HEK293T (cell line): ENCODE data around the gene THSD8.
A peak's percentile ranks its signal among the peaks of the same experiment; 100 is the strongest.

Experiments used
- ARNT ChIP-seq: fragments of 450-650 bp; IDR thresholded peaks from 2 replicates; pipeline ENCODE4 v1.6.1; 2017; ENCODE audit warnings: mild to moderate bottlenecking
- BHLHE40 ChIP-seq: fragments of 450-650 bp; IDR thresholded peaks from 2 replicates; pipeline ENCODE4 v1.6.1; 2016; ENCODE audit warnings: mild to moderate bottlenecking, moderate library complexity, borderline replicate concordance
- FOXA1 ChIP-seq: fragments of 450-650 bp; IDR thresholded peaks from 2 replicates; pipeline ENCODE4 v1.6.1; 2016; ENCODE audit warnings: mild to moderate bottlenecking
- FOXK2 ChIP-seq: fragments of 450-650 bp; IDR thresholded peaks from 2 replicates; pipeline ENCODE4 v1.6.1; 2016; ENCODE audit warnings: mild to moderate bottlenecking
- FOXM1 ChIP-seq: fragments of 450-650 bp; IDR thresholded peaks from 2 replicates; pipeline ENCODE4 v1.6.1; 2017; ENCODE audit warnings: mild to moderate bottlenecking, borderline replicate concordance
- HDGF ChIP-seq: fragments of 450-650 bp; IDR thresholded peaks from 2 replicates; pipeline ENCODE4 v1.6.1; 2017; ENCODE audit warnings: antibody characterized with exemption, borderline replicate concordance
- L3MBTL2 ChIP-seq: fragments of 450-650 bp; conservative IDR thresholded peaks from 2 replicates; pipeline ENCODE4 v1.6.1; 2016; ENCODE audit warnings: mild to moderate bottlenecking
- LEF1 ChIP-seq: fragments of 450-650 bp; IDR thresholded peaks from 2 replicates; pipeline ENCODE4 v1.6.1; 2017; ENCODE audit warnings: mild to moderate bottlenecking, borderline replicate concordance
- SP1 ChIP-seq: fragments of 450-650 bp; IDR thresholded peaks from 2 replicates; pipeline ENCODE4 v1.6.1; 2017
- SUZ12 ChIP-seq: fragments of 450-650 bp; IDR thresholded peaks from 2 replicates; pipeline ENCODE4 v1.6.1; 2016; ENCODE audit warnings: mild to moderate bottlenecking
- TARDBP ChIP-seq: fragments of 450-650 bp; IDR thresholded peaks from 2 replicates; pipeline ENCODE4 v1.6.1; 2016
- ZNF384 ChIP-seq: fragments of 450-650 bp; IDR thresholded peaks from 2 replicates; pipeline ENCODE4 v1.6.1; 2016
- TF ChIP-seq, protein P1 (sequence below): fragments of 450-650 bp; IDR thresholded peaks from 2 replicates; pipeline ENCODE4 v1.6.1; 2016

DNA sequence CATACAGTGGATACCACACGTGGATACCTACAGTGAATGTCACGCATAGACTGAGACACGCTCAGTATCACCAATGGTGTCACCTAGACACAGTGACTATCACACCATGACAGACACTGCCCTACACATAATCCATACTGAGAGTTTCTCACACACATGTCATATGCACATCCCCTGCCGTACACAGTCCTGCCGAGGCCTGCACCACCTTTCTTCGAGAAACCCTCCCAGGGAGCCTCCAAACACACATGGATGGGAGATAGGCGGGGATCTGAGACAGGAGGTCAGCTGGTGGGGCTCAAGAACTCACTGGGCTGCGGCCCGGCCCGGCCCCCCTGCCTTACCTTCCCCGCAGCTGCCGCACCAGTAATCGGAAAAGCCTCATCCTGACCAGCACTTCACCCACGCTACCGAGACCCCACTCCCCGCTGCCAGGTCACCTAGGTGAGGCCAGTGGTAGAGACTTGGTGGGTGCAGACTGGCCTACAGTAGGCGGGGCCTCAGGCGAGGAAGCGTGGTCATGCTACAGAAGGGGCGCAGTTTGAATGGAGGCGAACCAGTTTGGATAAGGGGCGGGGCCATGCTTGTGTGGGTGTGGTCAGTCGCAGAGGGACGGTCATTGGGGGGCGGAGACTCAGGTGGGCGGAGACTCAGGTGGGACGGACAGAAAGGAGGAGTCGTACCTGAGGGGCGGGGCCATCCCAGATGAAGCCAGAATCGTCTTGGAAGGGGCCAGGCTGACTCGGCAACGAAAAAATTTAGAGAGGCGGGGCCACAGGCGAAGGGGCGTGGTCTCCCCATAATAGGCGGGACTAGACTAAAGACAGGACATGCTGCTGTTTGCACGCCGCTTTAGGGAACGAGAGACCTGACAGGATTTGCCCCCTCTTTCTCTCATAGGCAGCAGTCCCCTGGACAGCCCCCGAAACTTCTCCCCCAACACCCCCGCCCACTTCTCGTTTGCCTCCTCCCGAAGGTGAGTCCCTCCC lies 38.5 kb downstream of the THSD8 start:
- TF ChIP-seq ZNF384 (no peak), FOXM1 (no peak), SUZ12 (no peak), BHLHE40 (no peak), SP1 (no peak), FOXA1 (no peak), LEF1 (no peak), TARDBP (no peak), FOXK2 (no peak), ARNT (no peak), L3MBTL2 (no peak), HDGF (peak; percentile 54; the same call in 1 of the 2 replicates)
- TF ChIP-seq, protein P1, sequence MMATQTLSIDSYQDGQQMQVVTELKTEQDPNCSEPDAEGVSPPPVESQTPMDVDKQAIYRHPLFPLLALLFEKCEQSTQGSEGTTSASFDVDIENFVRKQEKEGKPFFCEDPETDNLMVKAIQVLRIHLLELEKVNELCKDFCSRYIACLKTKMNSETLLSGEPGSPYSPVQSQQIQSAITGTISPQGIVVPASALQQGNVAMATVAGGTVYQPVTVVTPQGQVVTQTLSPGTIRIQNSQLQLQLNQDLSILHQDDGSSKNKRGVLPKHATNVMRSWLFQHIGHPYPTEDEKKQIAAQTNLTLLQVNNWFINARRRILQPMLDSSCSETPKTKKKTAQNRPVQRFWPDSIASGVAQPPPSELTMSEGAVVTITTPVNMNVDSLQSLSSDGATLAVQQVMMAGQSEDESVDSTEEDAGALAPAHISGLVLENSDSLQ = no peak
